Gastroesophageal sphincter (tissue), 4 donors: ENCODE measurements around the gene ZBTB20. TPM values are rescaled to one million over a fixed set of nuclear protein-coding genes. Genes with fewer than 3 reads are reported as not detected.

Source experiments
- ATAC-seq: fragments of 150-250 bp; one replicate; pipeline ENCODE4 v1.9.1; 2016; ENCODE audit warnings: mild to moderate bottlenecking, moderate library complexity
- H3K27ac ChIP-seq, 4 donors: fragments of 200-600 bp; sonication (generic) in 3 of 4; 1 replicate in 3 of 4; 2 replicates in 1 of 4; pipeline ENCODE4 v1.5.1; 2016 to 2019
- H3K27me3 ChIP-seq: fragments of 200-600 bp; sonication (generic); one replicate; pipeline ENCODE4 v1.5.1; 2019
- H3K36me3 ChIP-seq, 2 donors: fragments of 200-600 bp; sonication (generic); one replicate each; pipeline ENCODE4 v1.5.1; 2019; ENCODE audit warnings: control low read depth in 1 of 2
- H3K4me1 ChIP-seq, 3 donors: fragments of 200-600 bp; sonication (generic); 1 replicate in 2 of 3; 2 replicates in 1 of 3; pipeline ENCODE4 v1.5.1; 2016 to 2019; ENCODE audit warnings: control low read depth in 2 of 3
- H3K4me3 ChIP-seq, 2 donors: fragments of 200-600 bp; sonication (generic); one replicate each; pipeline ENCODE4 v1.5.1; 2019; ENCODE audit warnings: mild to moderate bottlenecking in 1 of 2, moderate library complexity in 1 of 2
- H3K9me3 ChIP-seq, 3 donors: fragments of 200-600 bp; sonication (generic); one replicate each; pipeline ENCODE4 v1.5.1; 2017 to 2019; ENCODE audit warnings: control low read depth in 2 of 3
- CTCF ChIP-seq, 4 experiments: fragments of 200-600 bp in 2 of 4; fragments of 450-650 bp in 2 of 4; sonication (generic) in 1 of 4; IDR thresholded peaks; one replicate each; pipeline ENCODE4 v1.5.1; 2017 to 2019; ENCODE audit warnings: antibody characterized with exemption in 4 of 4, mild to moderate bottlenecking in 2 of 4, moderate library complexity in 2 of 4
- EP300 ChIP-seq: sonication (generic); formaldehyde crosslinking; IDR thresholded peaks from one replicate; pipeline ENCODE4 v1.6.1; 2017; ENCODE audit warnings: antibody characterized with exemption, mild to moderate bottlenecking
- POLR2A ChIP-seq, 2 donors: fragments of 450-650 bp; IDR thresholded peaks; one replicate each; pipeline ENCODE4 v1.6.1; 2017; ENCODE audit warnings: antibody characterized with exemption in 2 of 2, mild to moderate bottlenecking in 2 of 2, moderate library complexity in 1 of 2
- POLR2AphosphoS5 ChIP-seq: sonication (generic); formaldehyde crosslinking; IDR thresholded peaks from one replicate; pipeline ENCODE4 v1.6.1; 2017; ENCODE audit warnings: antibody characterized with exemption
- WGBS, 2 donors: methylation state at CpG; one replicate each; pipeline ENCODE4 v1.1.5; 2018; ENCODE audit warnings: low coverage in 1 of 2; 5-methylcytosine and 5-hydroxymethylcytosine counted together
- total RNA-seq, 4 donors: library from RNA; depleted of rRNA; stranded (reverse); fragments of >200 nt; gene quantifications; one replicate each; pipeline ENCODE4 v1.1.0, GENCODE V29; 2016

ZBTB20 gene
- total RNA-seq, 4 donors from 2014 or later, result 53.1 to 113 (median 98.4) TPM

DNA sequence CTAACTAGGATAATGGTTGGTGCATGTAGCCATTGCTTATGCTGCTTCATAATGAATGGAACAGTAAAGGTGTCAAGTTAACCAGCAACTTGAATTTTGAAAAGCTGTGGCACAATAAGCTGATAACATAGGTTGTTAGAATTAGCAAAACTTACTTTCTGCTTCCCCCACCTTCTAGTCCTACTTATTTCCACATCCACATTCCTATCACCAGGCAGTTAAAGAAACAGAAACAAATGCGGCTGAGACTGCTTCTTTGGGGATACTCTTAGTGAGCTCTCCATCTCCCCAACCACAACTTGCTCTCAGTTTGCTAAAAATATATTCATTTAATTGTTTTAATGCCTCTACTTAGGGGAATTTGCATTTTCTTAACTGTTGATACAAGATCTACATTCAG lies 638.1 kb downstream of the ZBTB20 start:
- no peak overlapping the region for H3K27ac ChIP-seq
- no peak for ATAC-seq

DNA sequence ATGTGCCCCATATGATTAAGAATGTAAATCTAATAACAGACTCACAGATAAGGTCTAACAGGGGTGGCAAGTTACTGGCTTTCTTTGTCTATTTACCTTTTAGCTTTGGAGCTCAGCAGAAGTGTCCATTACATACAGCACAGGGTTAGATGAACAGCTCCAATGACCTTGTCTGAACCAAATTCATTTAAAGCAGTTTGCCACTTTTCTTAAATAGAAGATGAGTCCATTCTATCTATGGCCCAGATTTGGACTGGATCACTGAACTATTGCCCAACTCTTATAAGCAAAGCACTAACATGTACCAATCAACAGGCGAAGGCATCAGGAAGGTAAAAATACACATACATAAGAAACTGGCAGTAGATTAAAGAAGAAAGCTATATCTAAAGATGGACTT lies 638.9 kb downstream of the ZBTB20 start:
- Histone ChIP-seq H3K4me1 (peaks cover 0 to 29% (median 0%) of the 10 kb centered on the region in 3 donors), H3K9me3 (no peaks in the 10 kb centered on the region), H3K4me3 (no peak overlapping the region), H3K27me3 (no peaks in the 10 kb centered on the region), H3K36me3 (no peaks in the 10 kb centered on the region), H3K27ac (no peak overlapping the region)
- ATAC-seq, result no peak
- 33 to 88% methylated on average over 1 of the region's 1 CpG for WGBS, 2 donors
- no peak for TF ChIP-seq POLR2AphosphoS5
- no peak for TF ChIP-seq EP300
- TF ChIP-seq POLR2A (IDR thresholded peaks at IDR 0.05), result no peak
- TF ChIP-seq CTCF (IDR thresholded peaks at IDR 0.05), result no peak

More for the DNA sequence above, 638.1 kb downstream of the ZBTB20 start:
- H3K36me3 ChIP-seq, result no peaks in the 10 kb centered on the region
- no peaks in the 10 kb centered on the region for H3K9me3 ChIP-seq
- no peak overlapping the region for H3K4me3 ChIP-seq
- peaks cover 0 to 29% (median 0%) of the 10 kb centered on the region in 3 donors for H3K4me1 ChIP-seq
- H3K27me3 ChIP-seq, result no peaks in the 10 kb centered on the region
- TF ChIP-seq POLR2AphosphoS5, result no peak
- TF ChIP-seq CTCF (IDR thresholded peaks at IDR 0.05), result no peak
- no peak for TF ChIP-seq POLR2A (IDR thresholded peaks at IDR 0.05)
- TF ChIP-seq EP300, result no peak
- 86 to 89% methylated on average over 1 of the region's 1 CpG for WGBS, 2 donors

- Histone ChIP-seq H3K4me3 (no peak overlapping the region), H3K4me1 (peaks cover 0 to 29% (median 0%) of the 10 kb centered on the region in 3 donors), H3K27me3 (no peaks in the 10 kb centered on the region), H3K27ac (peak overlapping the region in 1 of 4 donors; percentile 41), H3K9me3 (no peaks in the 10 kb centered on the region), H3K36me3 (no peaks in the 10 kb centered on the region)
- WGBS, 2 donors, result 38 to 57% methylated on average over 2 to 6 of the region's 6 CpGs
- no peak for ATAC-seq
- peak; percentile 42 for TF ChIP-seq POLR2AphosphoS5
- no peak for TF ChIP-seq EP300
These were observed 640.3 kb downstream of the ZBTB20 start for GRCh38 chr3:114506591-114507300.

- peaks cover 0 to 33% (median 0%) of the 10 kb centered on the region in 3 donors for H3K4me1 ChIP-seq
- no peaks in the 10 kb centered on the region for H3K27me3 ChIP-seq
- H3K9me3 ChIP-seq, result no peaks in the 10 kb centered on the region
- WGBS, 2 donors, result 72 to 84% methylated on average over 4 of the region's 4 CpGs
- no peak for TF ChIP-seq EP300
- TF ChIP-seq POLR2A (IDR thresholded peaks at IDR 0.05), result no peak
- H3K4me3 ChIP-seq, result no peak overlapping the region
- no peak for ATAC-seq
- H3K36me3 ChIP-seq, result no peaks in the 10 kb centered on the region
- H3K27ac ChIP-seq, result no peak overlapping the region
These were observed 642.0 kb downstream of the ZBTB20 start for GRCh38 chr3:114504941-114505628.

GRCh38 chr3:114502204-114502603 lies 644.9 kb downstream of the ZBTB20 start:
- Histone ChIP-seq H3K36me3 (no peaks in the 10 kb centered on the region), H3K4me1 (peaks cover 0 to 37% (median 0%) of the 10 kb centered on the region in 3 donors), H3K27ac (no peak overlapping the region), H3K27me3 (no peaks in the 10 kb centered on the region), H3K4me3 (no peak overlapping the region), H3K9me3 (no peaks in the 10 kb centered on the region)
- 89 to 95% methylated on average over 1 of the region's 1 CpG for WGBS, 2 donors
- no peak for ATAC-seq
- TF ChIP-seq POLR2A (IDR thresholded peaks at IDR 0.05) (no peak), POLR2AphosphoS5 (no peak), EP300 (no peak), CTCF (IDR thresholded peaks at IDR 0.05) (no peak)
